Stimulated activated effector memory CD8-positive, alpha-beta T cell treated with anti-CD3 and anti-CD28 coated beads, Interleukin-12 subunit alpha, Interleukin-12 subunit beta, amount 100 ng/mL, for 72 hours (primary cell): ENCODE data around the gene SIRT3.

ENCODE experiments used
- ATAC-seq: fragments of 150-1000 bp; cut with Tn5 transposase; 2 replicates; pipeline ENCODE4 v1.10.0; 2021
- DNase-seq, 2 donors: peaks; one replicate each; pipeline ENCODE4 v3.0.0; 2021 to 2022; ENCODE audit warnings: low spot score in 2 of 2
- H3K27ac Mint-ChIP-seq: one replicate; pipeline ENCODE4 v1.8.0; 2022; ENCODE audit warnings: mild to moderate bottlenecking, mixed read lengths
- H3K36me3 Mint-ChIP-seq: one replicate; pipeline ENCODE4 v1.8.0; 2022; ENCODE audit warnings: mild to moderate bottlenecking, mixed read lengths
- H3K4me1 Mint-ChIP-seq: one replicate; pipeline ENCODE4 v1.8.0; 2022; ENCODE audit warnings: mixed read lengths
- H3K4me3 Mint-ChIP-seq: one replicate; pipeline ENCODE4 v1.8.0; 2022; ENCODE audit warnings: mild to moderate bottlenecking, mixed read lengths
- H3K9me3 Mint-ChIP-seq: one replicate; pipeline ENCODE4 v1.8.0; 2022; ENCODE audit warnings: mixed read lengths

SIRT3 gene

GRCh38 chr11:207208-207862 is 28.8 kb downstream of the SIRT3 start, which contains the start of the genes BET1L and RIC8A:
BET1L (minus strand) TSS chr11:207399; CDS start chr11:207321, 78 bp downstream.
RIC8A (plus strand) TSS chr11:207708; CDS start chr11:208855, 1,147 bp downstream.
- H3K9me3 Mint-ChIP-seq, result no peaks in the 10 kb centered on the region
- H3K27ac Mint-ChIP-seq, result peak within 1 kb of the TSS; percentile 99
- DNase-seq (peak; percentile 96 to 99), ATAC-seq (peak; percentile 94)
- H3K36me3 Mint-ChIP-seq, result peaks cover 77% of the 10 kb centered on the region
- peak within 1 kb of the TSS; percentile 99 for H3K4me3 Mint-ChIP-seq
- H3K4me1 Mint-ChIP-seq, result peaks cover 59% of the 10 kb centered on the region

GRCh38 chr11:206526-207207 is 29.5 kb downstream of the SIRT3 start:
- DNase-seq (no peak), ATAC-seq (no peak)
- H3K27ac Mint-ChIP-seq, result peak overlapping the region; percentile 99
- H3K9me3 Mint-ChIP-seq, result no peaks in the 10 kb centered on the region
- peaks cover 65% of the 10 kb centered on the region for H3K4me1 Mint-ChIP-seq
- H3K36me3 Mint-ChIP-seq, result peaks cover 77% of the 10 kb centered on the region
- peak overlapping the region; percentile 99 for H3K4me3 Mint-ChIP-seq

- peaks cover 65% of the 10 kb centered on the region for H3K4me1 Mint-ChIP-seq
Measured at GRCh38 chr11:206002-206384, 30.1 kb downstream of the SIRT3 start.

GRCh38 chr11:205221-206001 is 30.7 kb downstream of the SIRT3 start:
- no peak for ATAC-seq
- Mint-ChIP-seq H3K4me1 (peaks cover 59% of the 10 kb centered on the region), H3K27ac (no peak overlapping the region), H3K4me3 (peak overlapping the region; percentile 99), H3K36me3 (peaks cover 77% of the 10 kb centered on the region), H3K9me3 (no peaks in the 10 kb centered on the region)
- no peak for DNase-seq

More at GRCh38 chr11:206002-206384, 30.1 kb downstream of the SIRT3 start:
- DNase-seq (no peak), ATAC-seq (no peak)
- Mint-ChIP-seq H3K27ac (peak overlapping the region; percentile 99), H3K36me3 (peaks cover 77% of the 10 kb centered on the region), H3K9me3 (no peaks in the 10 kb centered on the region), H3K4me3 (peak overlapping the region; percentile 99)

GRCh38 chr11:204587-205109 is 31.5 kb downstream of the SIRT3 start:
- no peak for ATAC-seq
- DNase-seq, result no peak
- H3K36me3 Mint-ChIP-seq, result peaks cover 74% of the 10 kb centered on the region
- H3K4me1 Mint-ChIP-seq, result peaks cover 51% of the 10 kb centered on the region
- H3K4me3 Mint-ChIP-seq, result no peak overlapping the region
- no peak overlapping the region for H3K27ac Mint-ChIP-seq
- H3K9me3 Mint-ChIP-seq, result no peaks in the 10 kb centered on the region

- H3K36me3 Mint-ChIP-seq, result peaks cover 72% of the 10 kb centered on the region
- no peaks in the 10 kb centered on the region for H3K9me3 Mint-ChIP-seq
- ATAC-seq (no peak), DNase-seq (no peak)
- H3K4me3 Mint-ChIP-seq, result peak overlapping the region; percentile 5
- peak overlapping the region; percentile 75 for H3K27ac Mint-ChIP-seq
- peaks cover 46% of the 10 kb centered on the region for H3K4me1 Mint-ChIP-seq
Measured at GRCh38 chr11:203945-204586, 32.1 kb downstream of the SIRT3 start.

DNA sequence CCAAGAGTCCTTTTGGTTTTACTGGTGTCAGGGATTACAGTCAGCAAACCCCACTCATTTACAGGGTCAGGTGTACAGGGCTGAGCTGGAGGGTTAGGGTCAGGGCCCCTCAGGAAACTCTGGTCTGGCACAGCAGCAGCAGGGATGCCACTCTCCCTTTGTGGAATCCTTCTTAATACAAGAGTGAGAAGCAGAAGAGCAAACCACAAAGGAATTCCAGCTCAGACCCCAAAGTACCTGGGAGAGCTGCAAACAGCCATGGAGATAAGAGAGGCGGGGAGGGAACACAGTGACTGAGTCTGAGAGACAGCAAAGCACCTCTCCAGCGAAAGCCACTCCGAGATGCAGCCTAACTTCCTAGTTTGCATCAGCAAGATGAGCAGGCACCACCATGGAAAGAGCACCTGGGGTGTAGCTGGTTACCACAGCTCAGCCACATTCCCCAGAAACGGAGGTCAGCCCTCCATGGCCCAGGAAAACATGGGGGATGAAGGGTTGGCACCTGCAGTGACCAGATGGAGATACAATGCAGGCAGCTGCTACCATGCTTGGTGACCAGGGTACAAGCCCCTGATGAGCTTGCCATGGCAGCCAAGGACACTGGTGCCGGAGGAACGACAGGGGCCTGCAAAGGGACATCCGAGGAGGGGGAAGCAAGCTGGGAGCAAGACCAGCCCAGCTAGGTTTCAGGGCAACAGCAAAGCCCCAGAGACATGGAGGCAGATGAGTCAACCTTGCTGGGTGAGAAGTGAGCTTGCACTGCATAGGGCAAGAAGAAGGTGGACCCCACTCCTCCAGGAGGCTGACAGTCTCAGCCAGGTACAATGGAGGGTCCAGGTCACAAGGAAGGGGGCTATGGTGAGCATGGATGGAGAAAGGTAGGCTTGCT is 32.8 kb downstream of the SIRT3 start:
- peaks cover 52% of the 10 kb centered on the region for H3K4me1 Mint-ChIP-seq
- ATAC-seq (no peak), DNase-seq (no peak)
- H3K9me3 Mint-ChIP-seq, result no peaks in the 10 kb centered on the region
- peaks cover 71% of the 10 kb centered on the region for H3K36me3 Mint-ChIP-seq
- peak overlapping the region; percentile 5 for H3K4me3 Mint-ChIP-seq
- H3K27ac Mint-ChIP-seq, result peak overlapping the region; percentile 75

- Mint-ChIP-seq H3K4me3 (peak overlapping the region; percentile 6), H3K36me3 (peaks cover 63% of the 10 kb centered on the region), H3K4me1 (peaks cover 49% of the 10 kb centered on the region), H3K9me3 (no peaks in the 10 kb centered on the region), H3K27ac (peak overlapping the region; percentile 75)
- DNase-seq, result no peak
- ATAC-seq, result no peak
Measured at GRCh38 chr11:202490-202889, 33.7 kb downstream of the SIRT3 start.

DNA sequence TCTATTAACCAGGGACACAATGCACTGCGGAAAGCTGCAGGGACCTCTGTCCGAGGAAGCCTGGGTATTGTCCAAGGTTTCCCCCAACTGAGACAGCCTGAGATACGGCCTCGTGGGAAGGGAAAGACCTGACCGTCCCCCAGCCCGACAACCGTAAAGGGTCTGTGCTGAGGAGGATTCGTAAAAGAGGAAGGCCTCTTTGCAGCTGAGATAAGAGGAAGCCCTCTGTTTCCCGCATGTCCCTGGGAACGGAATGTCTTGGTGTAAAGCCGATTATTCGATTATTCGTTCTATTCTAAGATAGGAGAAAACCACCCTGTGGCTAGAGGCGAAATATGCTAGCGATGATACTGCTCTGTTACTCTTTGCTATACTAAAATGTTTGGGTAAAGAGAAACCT is 34.2 kb downstream of the SIRT3 start:
- no peaks in the 10 kb centered on the region for H3K9me3 Mint-ChIP-seq
- H3K4me3 Mint-ChIP-seq, result peak overlapping the region; percentile 6
- H3K27ac Mint-ChIP-seq, result peak overlapping the region; percentile 75
- H3K36me3 Mint-ChIP-seq, result peaks cover 57% of the 10 kb centered on the region
- ATAC-seq (no peak), DNase-seq (no peak)
- peaks cover 47% of the 10 kb centered on the region for H3K4me1 Mint-ChIP-seq

DNA sequence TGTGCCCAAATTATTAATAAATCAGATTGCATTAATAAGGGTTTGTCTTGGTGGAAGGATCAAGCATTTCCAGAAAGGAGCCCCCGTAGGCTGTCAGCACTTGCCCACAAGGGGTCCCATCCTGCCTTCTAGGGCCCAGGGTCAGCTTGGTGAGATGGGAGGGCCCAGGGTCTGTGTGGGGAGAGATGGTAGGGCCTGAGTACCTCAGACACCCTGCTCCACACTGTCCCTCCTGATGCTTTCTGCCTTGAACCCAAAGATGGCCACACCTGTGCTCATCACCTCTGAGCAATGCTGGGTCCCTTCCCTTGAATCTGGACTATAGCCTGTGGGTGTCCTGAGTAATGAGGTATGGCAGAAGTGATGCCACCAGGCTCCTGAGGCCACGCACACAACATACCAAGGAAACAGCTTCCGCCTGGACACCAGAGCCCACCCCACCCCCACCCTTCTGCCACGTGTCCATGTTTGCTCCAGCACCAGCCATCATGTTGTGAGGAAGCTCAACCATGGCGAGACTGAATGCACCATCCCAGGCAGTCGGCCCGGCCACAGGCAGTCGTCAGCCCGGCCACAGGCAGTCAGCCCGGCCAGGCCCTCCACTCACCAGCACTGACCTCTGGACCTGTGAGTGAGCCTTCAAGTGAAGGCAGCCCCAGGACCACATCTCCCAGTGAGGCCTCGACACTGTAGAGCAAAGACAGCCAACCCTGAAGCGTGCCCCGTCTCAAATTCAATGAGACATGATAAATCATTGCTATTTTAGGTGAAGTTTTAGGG is 35.7 kb downstream of the SIRT3 start:
- H3K36me3 Mint-ChIP-seq, result peaks cover 44% of the 10 kb centered on the region
- peaks cover 37% of the 10 kb centered on the region for H3K4me1 Mint-ChIP-seq
- DNase-seq (no peak), ATAC-seq (no peak)
- H3K27ac Mint-ChIP-seq, result no peak overlapping the region
- H3K4me3 Mint-ChIP-seq, result no peak overlapping the region
- no peaks in the 10 kb centered on the region for H3K9me3 Mint-ChIP-seq

DNA sequence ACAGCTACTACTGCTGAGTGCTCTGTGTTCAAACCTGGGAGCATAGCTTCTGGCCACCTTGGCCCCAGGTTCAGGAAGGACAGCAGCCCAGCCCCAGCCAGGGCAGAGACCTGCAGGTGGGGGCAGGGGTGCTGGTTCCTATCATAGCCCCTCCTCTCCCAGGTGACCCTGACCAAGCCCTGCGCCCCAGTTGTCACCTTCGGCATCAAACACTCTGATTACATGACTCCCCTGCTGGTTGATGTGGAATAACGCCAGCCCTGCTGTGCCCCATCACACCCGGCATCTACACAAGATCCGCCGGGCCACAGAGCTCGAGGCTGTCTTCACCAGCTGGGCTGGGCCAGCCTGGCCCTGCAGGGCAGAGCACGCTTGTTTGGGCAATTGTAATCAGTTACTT is 36.4 kb downstream of the SIRT3 start:
- Mint-ChIP-seq H3K27ac (no peak overlapping the region), H3K4me3 (no peak overlapping the region), H3K4me1 (peaks cover 37% of the 10 kb centered on the region), H3K9me3 (no peaks in the 10 kb centered on the region), H3K36me3 (peaks cover 39% of the 10 kb centered on the region)
- ATAC-seq (no peak), DNase-seq (no peak)

DNA sequence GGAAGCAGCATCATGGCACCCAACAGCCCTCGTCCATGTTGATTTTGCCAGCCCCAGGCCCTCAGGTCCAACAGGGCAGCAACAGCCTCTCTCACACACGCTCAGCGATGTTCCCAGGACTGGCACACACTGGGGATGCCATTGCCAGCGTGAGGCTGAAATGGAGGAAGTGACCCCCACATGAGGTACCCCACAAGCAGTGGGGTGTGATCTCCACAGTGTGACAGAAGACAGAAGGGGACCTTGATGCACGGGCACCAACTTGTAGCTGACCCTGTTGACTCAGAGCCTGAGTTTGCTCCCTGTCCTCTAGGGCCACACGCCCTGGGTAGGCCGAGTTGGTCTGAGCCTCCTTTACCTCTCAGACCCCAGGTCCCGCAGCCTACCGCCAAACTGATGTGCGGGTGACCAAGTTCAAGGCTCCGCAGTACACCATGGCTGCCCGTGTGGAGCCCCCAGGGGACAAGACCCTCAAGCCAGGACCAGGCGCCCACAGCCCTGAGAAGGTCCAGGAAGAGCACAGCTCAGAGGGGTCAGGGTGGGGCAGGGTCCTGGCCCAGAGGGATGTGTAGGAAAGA is 37.0 kb downstream of the SIRT3 start:
- Mint-ChIP-seq H3K27ac (peak overlapping the region; percentile 70), H3K9me3 (no peaks in the 10 kb centered on the region), H3K4me1 (peaks cover 36% of the 10 kb centered on the region), H3K4me3 (no peak overlapping the region), H3K36me3 (peaks cover 32% of the 10 kb centered on the region)
- ATAC-seq, result no peak
- no peak for DNase-seq

DNA sequence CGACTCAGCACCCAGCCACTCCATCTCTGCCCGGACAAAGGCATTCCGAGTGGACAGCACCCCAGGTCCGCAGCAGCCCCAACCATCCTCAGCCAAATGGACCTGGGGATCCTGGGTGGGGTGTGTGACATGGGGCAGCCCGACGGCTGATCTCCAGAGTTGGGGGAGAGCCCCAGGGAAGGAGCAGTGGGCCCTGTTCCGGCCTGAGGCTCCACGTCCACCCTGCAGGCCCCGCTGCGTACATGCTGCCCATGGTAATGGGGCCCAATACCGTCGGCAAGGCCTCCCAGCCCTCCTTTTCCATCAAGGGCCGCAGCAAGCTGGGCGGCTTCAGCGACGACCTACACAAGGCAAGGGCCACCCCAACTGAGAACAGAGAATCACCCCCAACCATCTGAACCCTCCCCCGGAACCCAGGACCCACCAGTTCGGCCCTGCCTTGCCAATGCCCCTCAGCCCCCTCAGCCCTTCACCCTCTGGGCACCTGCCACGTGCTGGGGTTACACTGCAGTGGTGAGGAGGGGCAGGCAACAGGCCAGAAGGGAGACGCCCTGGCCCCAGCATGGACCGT is 37.8 kb downstream of the SIRT3 start:
- DNase-seq (peak in 1 of 2 donors; percentile 1), ATAC-seq (no peak)
- peaks cover 28% of the 10 kb centered on the region for H3K4me1 Mint-ChIP-seq
- peak overlapping the region; percentile 70 for H3K27ac Mint-ChIP-seq
- H3K36me3 Mint-ChIP-seq, result peaks cover 27% of the 10 kb centered on the region
- H3K9me3 Mint-ChIP-seq, result no peaks in the 10 kb centered on the region
- no peak overlapping the region for H3K4me3 Mint-ChIP-seq
